Stimulated activated CD4-positive, alpha-beta T cell treated with anti-CD3 and anti-CD28 coated beads, Interleukin-15, amount 100 ng/mL, for 48 hours (primary cell): Measurements from ENCODE around the gene OCIAD1.
"Not testable (repeated sequence)": the region's sequence is repeated elsewhere in the genome, so short reads cannot be mapped to it uniquely, and the experiment has no call there.

Experiments used
- DNase-seq, 2 donors: peaks; one replicate each; pipeline ENCODE4 v3.0.0-alpha.2; 2020; ENCODE audit warnings: low read depth in 2 of 2

OCIAD1 gene

GRCh38 chr4:48830706-48831531, at the start of gene OCIAD1:
Gene OCIAD1 (plus strand): TSS chr4:48831088. CDS start chr4:48832625, 1,537 bp downstream.
- DNase-seq, result peak; percentile 91 to 93

GRCh38 chr4:48781968-48782367, 48.9 kb upstream of the OCIAD1 start:
- DNase-seq, result no peak

GRCh38 chr4:48785302-48785701, 45.6 kb upstream of the OCIAD1 start:
- DNase-seq, result no peak

GRCh38 chr4:48786549-48786948, 44.3 kb upstream of the OCIAD1 start:
- DNase-seq, result no peak

GRCh38 chr4:48787056-48787455, 43.8 kb upstream of the OCIAD1 start:
- DNase-seq, result no peak

GRCh38 chr4:48790561-48790960, 40.3 kb upstream of the OCIAD1 start:
- no peak for DNase-seq

GRCh38 chr4:48791313-48791712, 39.6 kb upstream of the OCIAD1 start:
- no peak for DNase-seq

GRCh38 chr4:48792348-48793006, 38.4 kb upstream of the OCIAD1 start:
- no peak for DNase-seq

- DNase-seq, result no peak
These were observed 35.8 kb upstream of the OCIAD1 start for GRCh38 chr4:48795108-48795507.

- no peak for DNase-seq
These were observed 34.5 kb upstream of the OCIAD1 start for GRCh38 chr4:48796191-48796926.

GRCh38 chr4:48796927-48797679, 33.8 kb upstream of the OCIAD1 start:
- no peak for DNase-seq

GRCh38 chr4:48798117-48798516, 32.8 kb upstream of the OCIAD1 start:
- DNase-seq, result no peak

- no peak for DNase-seq
These were observed 31.7 kb upstream of the OCIAD1 start for GRCh38 chr4:48799157-48799556.

- not testable (repeated sequence) for DNase-seq
These were observed 30.7 kb upstream of the OCIAD1 start for GRCh38 chr4:48800155-48800554.

GRCh38 chr4:48801016-48801715, 29.7 kb upstream of the OCIAD1 start:
- no peak for DNase-seq

GRCh38 chr4:48804584-48805301, 26.1 kb upstream of the OCIAD1 start:
- DNase-seq, result no peak

GRCh38 chr4:48812866-48813265, 18.0 kb upstream of the OCIAD1 start:
- DNase-seq, result no peak

GRCh38 chr4:48813964-48814363, 16.9 kb upstream of the OCIAD1 start:
- DNase-seq, result no peak

- DNase-seq, result no peak
These were observed 15.4 kb upstream of the OCIAD1 start for GRCh38 chr4:48815483-48815882.

GRCh38 chr4:48816297-48816696, 14.6 kb upstream of the OCIAD1 start:
- not testable (repeated sequence) for DNase-seq
